ENCODE results near the gene NBEA.

DNA sequence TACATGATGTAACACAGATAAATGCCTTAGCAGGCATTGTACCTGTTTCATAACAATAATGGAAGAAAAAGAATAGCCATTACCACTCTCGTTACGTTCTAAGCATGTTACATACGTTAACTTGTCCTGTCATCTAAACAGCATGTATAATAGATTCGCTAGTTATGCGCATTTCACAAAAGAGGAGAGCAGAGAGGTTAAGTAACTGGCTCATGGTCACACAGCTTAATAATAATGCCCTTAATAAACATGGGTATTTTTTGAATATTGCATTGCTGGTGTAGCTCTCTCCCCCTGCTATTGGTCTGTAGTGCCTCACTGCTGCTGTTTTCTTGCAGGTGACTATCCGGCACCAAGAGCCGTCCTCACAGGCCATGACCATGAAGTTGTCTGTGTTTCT is 722.7 kb downstream of the NBEA start:
- TF ChIP-seq, protein P1, sequence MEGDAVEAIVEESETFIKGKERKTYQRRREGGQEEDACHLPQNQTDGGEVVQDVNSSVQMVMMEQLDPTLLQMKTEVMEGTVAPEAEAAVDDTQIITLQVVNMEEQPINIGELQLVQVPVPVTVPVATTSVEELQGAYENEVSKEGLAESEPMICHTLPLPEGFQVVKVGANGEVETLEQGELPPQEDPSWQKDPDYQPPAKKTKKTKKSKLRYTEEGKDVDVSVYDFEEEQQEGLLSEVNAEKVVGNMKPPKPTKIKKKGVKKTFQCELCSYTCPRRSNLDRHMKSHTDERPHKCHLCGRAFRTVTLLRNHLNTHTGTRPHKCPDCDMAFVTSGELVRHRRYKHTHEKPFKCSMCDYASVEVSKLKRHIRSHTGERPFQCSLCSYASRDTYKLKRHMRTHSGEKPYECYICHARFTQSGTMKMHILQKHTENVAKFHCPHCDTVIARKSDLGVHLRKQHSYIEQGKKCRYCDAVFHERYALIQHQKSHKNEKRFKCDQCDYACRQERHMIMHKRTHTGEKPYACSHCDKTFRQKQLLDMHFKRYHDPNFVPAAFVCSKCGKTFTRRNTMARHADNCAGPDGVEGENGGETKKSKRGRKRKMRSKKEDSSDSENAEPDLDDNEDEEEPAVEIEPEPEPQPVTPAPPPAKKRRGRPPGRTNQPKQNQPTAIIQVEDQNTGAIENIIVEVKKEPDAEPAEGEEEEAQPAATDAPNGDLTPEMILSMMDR (IDR thresholded peaks at IDR 0.05) = no peak
- TF ChIP-seq POLR2A (IDR thresholded peaks at IDR 0.05) = no peak

Data from thyroid gland (tissue), 4 donors.